GM19452 (cell line): ENCODE data around the gene GGT7.
"Not testable (repeated sequence)": the region's sequence is repeated elsewhere in the genome, so short reads cannot be mapped to it uniquely, and the experiment has no call there.

ENCODE experiments used
- ATAC-seq: cut with Tn5 transposase; IDR thresholded peaks from one replicate; pipeline ENCODE4 v1.9.1; 2021; ENCODE audit not compliant: unreplicated experiment

The GGT7 gene

GRCh38 chr20:34872622-34873224 lies at the start of gene GGT7:
Gene GGT7 (minus strand): TSS chr20:34872856. CDS start chr20:34872815, 41 bp downstream.
- ATAC-seq = no peak

- no peak for ATAC-seq
These were observed 48.8 kb upstream of the GGT7 start for GRCh38 chr20:34921436-34921835.

GRCh38 chr20:34920055-34920454 lies 47.4 kb upstream of the GGT7 start:
- ATAC-seq = no peak

- no peak for ATAC-seq
These were observed 44.2 kb upstream of the GGT7 start for GRCh38 chr20:34916774-34917354.

- ATAC-seq = no peak
These were observed 43.2 kb upstream of the GGT7 start for GRCh38 chr20:34915749-34916455.

GRCh38 chr20:34915131-34915530 lies 42.5 kb upstream of the GGT7 start:
- ATAC-seq = no peak

GRCh38 chr20:34907616-34908469 lies 35.2 kb upstream of the GGT7 start:
- ATAC-seq = no peak

GRCh38 chr20:34904202-34904621 lies 31.6 kb upstream of the GGT7 start:
- no peak for ATAC-seq

- not testable (repeated sequence) for ATAC-seq
These were observed 26.1 kb upstream of the GGT7 start for GRCh38 chr20:34898731-34899130.

- not testable (repeated sequence) for ATAC-seq
These were observed 25.5 kb upstream of the GGT7 start for GRCh38 chr20:34898129-34898528.

GRCh38 chr20:34896086-34896621 lies 23.5 kb upstream of the GGT7 start:
- ATAC-seq = no peak

- no peak for ATAC-seq
These were observed 22.8 kb upstream of the GGT7 start for GRCh38 chr20:34895465-34895864.

- ATAC-seq = no peak
These were observed 22.1 kb upstream of the GGT7 start for GRCh38 chr20:34894723-34895122.

- ATAC-seq = no peak
These were observed 20.0 kb upstream of the GGT7 start for GRCh38 chr20:34892671-34893070.

- ATAC-seq = no peak
These were observed 18.8 kb upstream of the GGT7 start for GRCh38 chr20:34891166-34892062.

- ATAC-seq = no peak
These were observed 15.8 kb upstream of the GGT7 start for GRCh38 chr20:34888468-34888867.

- ATAC-seq = no peak
These were observed 14.4 kb upstream of the GGT7 start for GRCh38 chr20:34887023-34887422.

- no peak for ATAC-seq
These were observed 13.5 kb upstream of the GGT7 start for GRCh38 chr20:34886122-34886521.

GRCh38 chr20:34884260-34884659 lies 11.6 kb upstream of the GGT7 start:
- no peak for ATAC-seq

- ATAC-seq = no peak
These were observed 11.2 kb upstream of the GGT7 start for GRCh38 chr20:34883809-34884208.
